Mucosa of rectum (tissue), 2 donors: Measurements from ENCODE around the gene SLC25A26.
"Not testable (repeated sequence)": the region's sequence is repeated elsewhere in the genome, so short reads cannot be mapped to it uniquely, and the experiment has no call there.

Source experiments
- H3K27ac ChIP-seq, 2 donors: one replicate each; pipeline ENCODE4 v1.7.0; 2013; ENCODE audit warnings: inconsistent platforms in 2 of 2, low read depth in 2 of 2, low read length in 2 of 2
- H3K27me3 ChIP-seq, 2 donors: one replicate each; pipeline ENCODE4 v1.7.0; 2013; ENCODE audit warnings: low read length in 2 of 2; ENCODE audit not compliant: control insufficient read depth in 2 of 2, insufficient read depth in 2 of 2
- H3K36me3 ChIP-seq, 2 donors: one replicate each; pipeline ENCODE4 v1.7.0; 2013; ENCODE audit warnings: low read length in 2 of 2; ENCODE audit not compliant: control insufficient read depth in 2 of 2, insufficient read depth in 2 of 2
- H3K4me1 ChIP-seq, 2 donors: one replicate each; pipeline ENCODE4 v1.7.0; 2013; ENCODE audit warnings: low read length in 2 of 2, mild to moderate bottlenecking in 1 of 2; ENCODE audit not compliant: control insufficient read depth in 2 of 2, insufficient read depth in 2 of 2
- H3K4me3 ChIP-seq, 2 donors: one replicate each; pipeline ENCODE4 v1.7.0; 2013; ENCODE audit warnings: low read length in 2 of 2
- H3K9ac ChIP-seq, 2 donors: one replicate each; pipeline ENCODE4 v1.7.0; 2013; ENCODE audit warnings: low read length in 2 of 2, low read depth in 1 of 2, mild to moderate bottlenecking in 1 of 2
- H3K9me3 ChIP-seq, 2 donors: one replicate each; pipeline ENCODE4 v1.7.0; 2013; ENCODE audit warnings: low read length in 2 of 2; ENCODE audit not compliant: control insufficient read depth in 2 of 2
- donor health status: healthy.
- donor health status: Normal muscosa, but diverticular disease.

Gene SLC25A26

DNA sequence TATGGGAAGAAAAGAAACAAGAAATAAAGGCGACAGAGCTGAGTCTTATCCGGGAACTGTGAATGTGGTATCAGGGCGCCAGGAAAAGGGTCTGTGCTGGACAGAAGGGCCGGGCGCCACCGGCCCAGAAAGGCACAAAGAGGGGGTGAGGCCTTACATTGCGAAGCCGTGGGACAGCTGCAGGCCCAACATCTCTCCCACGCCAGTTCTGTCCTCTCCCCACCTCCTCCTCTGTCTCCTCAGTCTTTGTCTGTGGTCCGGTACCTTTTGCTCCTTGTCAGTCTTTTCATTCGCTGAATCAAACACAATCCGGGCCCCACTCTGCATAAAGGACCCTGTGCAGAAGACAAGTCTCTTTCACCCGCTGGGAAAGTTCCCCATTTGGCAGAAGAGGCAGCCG is 198.2 kb downstream of the SLC25A26 start:
- H3K9ac ChIP-seq: no peak overlapping the region
- H3K27ac ChIP-seq: no peak overlapping the region
- no peak overlapping the region for H3K4me3 ChIP-seq

DNA sequence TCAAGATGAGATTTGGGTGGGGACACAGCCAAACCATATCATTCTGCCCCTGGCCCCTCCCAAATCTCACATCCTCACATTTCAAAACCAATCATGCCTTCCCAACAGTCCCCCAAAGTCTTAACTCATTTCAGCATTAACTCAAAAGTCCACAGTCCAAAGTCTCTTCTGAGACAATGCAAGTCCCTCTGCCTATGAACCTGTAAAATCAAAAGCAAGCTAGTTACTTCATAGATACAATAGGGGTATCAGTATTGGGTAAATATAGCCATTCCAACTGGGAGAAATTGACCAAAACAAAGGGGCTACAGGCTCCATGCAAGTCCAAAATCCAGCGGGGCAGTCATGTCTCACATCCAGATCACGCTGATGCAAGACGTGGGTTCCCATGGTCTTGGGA is 200.3 kb downstream of the SLC25A26 start:
- H3K36me3 ChIP-seq, H3K27ac ChIP-seq, H3K4me3 ChIP-seq, H3K9ac ChIP-seq, H3K27me3 ChIP-seq, H3K4me1 ChIP-seq, H3K9me3 ChIP-seq: not testable (repeated sequence)

More for the DNA sequence above, 198.2 kb downstream of the SLC25A26 start:
- Histone ChIP-seq H3K36me3 (peaks cover 0 to 13% of the 10 kb centered on the region in 2 donors), H3K4me1 (peaks cover 3 to 4% of the 10 kb centered on the region in 2 donors), H3K9me3 (no peaks in the 10 kb centered on the region), H3K27me3 (no peaks in the 10 kb centered on the region)

DNA sequence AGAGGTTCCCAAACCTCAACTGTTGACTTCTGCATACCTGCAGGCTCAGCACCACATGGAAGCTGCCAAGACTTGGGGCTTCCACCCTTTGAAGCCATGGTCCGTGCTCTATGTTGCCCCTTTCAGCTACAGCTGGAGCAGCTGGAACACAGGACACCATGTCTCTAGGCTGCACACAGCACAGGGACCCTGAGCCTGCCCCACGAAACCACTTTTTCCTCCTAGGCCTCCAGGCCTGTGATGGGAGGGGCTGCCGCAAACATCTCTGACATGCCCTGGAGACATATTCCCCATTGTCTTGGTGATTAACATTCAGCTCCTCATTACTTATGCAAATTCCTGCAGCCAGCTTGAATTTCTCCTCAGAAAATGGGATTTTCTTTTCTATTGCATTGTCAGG is 201.1 kb downstream of the SLC25A26 start:
- not testable (repeated sequence) for H3K36me3 ChIP-seq, H3K9ac ChIP-seq, H3K27ac ChIP-seq, H3K4me1 ChIP-seq, H3K27me3 ChIP-seq, H3K9me3 ChIP-seq, H3K4me3 ChIP-seq

DNA sequence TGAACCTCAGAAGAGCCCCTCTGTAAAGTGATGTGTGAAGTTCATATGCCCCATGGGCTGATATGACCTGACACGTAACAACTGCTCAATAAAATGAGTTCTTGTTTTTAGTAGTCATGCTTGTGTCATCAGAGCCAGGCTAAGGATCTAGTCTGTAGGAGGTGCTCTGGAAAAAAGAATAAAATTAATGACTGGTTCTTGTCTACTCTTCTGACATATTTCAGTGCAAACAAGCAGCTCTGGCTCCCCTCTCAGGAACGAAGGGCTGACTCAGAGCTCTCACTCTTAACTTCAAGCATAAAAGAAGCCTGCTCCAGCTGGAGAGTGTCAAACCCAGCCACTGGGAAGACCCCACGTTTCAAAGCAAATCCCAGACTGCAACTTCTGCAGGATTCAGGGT is 203.0 kb downstream of the SLC25A26 start:
- H3K4me3 ChIP-seq: no peak overlapping the region
- H3K36me3 ChIP-seq: peaks cover 3 to 7% of the 10 kb centered on the region in 2 donors
- H3K9ac ChIP-seq: no peak overlapping the region
- H3K27me3 ChIP-seq: no peaks in the 10 kb centered on the region
- H3K9me3 ChIP-seq: no peaks in the 10 kb centered on the region
- H3K4me1 ChIP-seq: peaks cover 0 to 2% of the 10 kb centered on the region in 2 donors
- H3K27ac ChIP-seq: no peak overlapping the region

DNA sequence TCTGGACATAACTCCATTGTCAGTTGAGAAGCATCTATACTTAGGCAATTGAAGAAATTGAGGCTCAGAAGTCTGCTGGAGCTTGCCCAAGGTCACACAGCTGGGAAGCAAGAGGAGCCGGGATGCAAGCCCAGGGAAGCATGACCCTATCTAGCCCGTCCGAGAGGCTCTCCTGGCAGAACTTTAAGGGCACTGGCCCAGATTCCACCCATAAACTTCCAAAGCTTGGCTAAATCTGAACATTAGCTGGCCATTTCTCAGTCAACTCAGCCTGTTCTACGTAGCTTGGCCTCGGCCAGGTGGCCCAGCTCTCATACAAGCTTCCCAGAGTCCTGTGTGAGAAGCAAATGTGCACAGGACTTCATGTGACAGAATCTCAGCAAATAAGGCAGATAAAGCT is 204.2 kb downstream of the SLC25A26 start:
- Histone ChIP-seq H3K36me3 (peaks cover 3 to 4% of the 10 kb centered on the region in 2 donors), H3K27me3 (no peaks in the 10 kb centered on the region), H3K9me3 (no peaks in the 10 kb centered on the region), H3K27ac (no peak overlapping the region), H3K9ac (no peak overlapping the region), H3K4me1 (peaks cover 0 to 2% of the 10 kb centered on the region in 2 donors), H3K4me3 (no peak overlapping the region)

DNA sequence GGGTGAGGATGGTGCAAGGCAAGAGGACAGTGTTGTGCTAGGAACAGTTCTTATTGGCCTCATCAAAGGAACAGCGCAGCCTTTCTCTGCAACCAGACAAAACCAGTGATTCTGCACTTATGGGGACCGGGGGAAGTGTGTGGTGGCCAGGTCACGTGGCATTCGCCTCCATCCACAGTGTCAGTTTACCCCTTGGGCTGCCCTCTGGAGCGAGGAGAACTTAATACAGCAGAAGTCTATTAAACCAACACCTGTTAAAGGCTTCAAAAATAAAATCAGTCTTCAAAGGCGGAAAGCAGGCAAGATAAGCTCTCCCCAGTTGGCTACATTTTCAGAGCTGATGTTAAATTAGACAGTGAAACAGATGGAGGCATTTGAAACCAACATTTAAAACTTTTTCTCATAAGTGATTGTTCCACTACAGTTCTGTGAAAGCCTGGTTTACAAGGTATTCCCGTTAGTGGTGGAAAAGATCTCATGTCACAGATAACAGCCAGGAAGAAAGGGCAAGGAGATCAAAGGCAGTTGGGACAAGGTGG is 204.8 kb downstream of the SLC25A26 start:
- Histone ChIP-seq H3K36me3 (peaks cover 0 to 3% of the 10 kb centered on the region in 2 donors), H3K9me3 (no peaks in the 10 kb centered on the region), H3K27ac (no peak overlapping the region), H3K27me3 (no peaks in the 10 kb centered on the region), H3K9ac (no peak overlapping the region), H3K4me3 (no peak overlapping the region), H3K4me1 (peaks cover 0 to 2% of the 10 kb centered on the region in 2 donors)

DNA sequence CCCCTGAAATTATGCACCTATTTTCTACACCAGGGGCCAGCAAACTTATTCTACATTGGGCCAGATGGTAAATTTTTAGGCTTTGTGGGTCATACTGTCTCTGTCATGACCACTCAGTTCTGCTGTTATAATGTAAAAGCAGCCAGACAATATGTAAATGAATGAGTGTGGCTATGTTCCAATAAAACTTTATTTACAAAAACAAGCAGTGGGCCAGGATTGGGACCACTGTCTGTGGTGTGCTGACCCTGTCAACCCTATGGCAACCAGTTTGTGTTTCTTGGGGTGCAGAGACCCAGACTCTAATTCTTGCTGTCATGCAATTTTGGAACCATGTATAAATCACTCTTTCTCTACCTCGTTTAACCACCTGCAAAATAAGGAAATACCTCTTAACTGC is 205.3 kb downstream of the SLC25A26 start:
- Histone ChIP-seq H3K27ac (no peak overlapping the region), H3K4me3 (no peak overlapping the region), H3K9me3 (no peaks in the 10 kb centered on the region), H3K9ac (no peak overlapping the region), H3K4me1 (peaks cover 0 to 2% of the 10 kb centered on the region in 2 donors), H3K27me3 (no peaks in the 10 kb centered on the region), H3K36me3 (peaks cover 0 to 3% of the 10 kb centered on the region in 2 donors)

DNA sequence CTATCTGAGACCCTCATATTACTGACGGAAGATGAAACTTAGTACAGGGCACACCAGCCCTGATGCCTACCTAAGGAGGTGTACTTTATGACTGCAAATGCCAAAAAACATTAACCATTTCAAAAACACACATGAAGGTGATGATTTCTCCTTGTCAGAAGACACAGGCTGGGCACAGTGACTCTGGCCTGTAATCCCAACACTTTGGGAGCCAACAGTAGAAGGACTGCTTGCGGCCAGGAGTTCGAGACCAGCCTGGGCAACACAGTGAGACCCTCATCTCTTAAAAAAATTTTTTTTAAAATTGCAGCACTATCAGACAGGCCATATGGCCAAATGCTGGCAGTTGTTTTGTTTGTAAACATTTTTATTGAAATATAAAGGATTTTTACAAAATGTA is 206.6 kb downstream of the SLC25A26 start:
- Histone ChIP-seq H3K9ac (no peak overlapping the region), H3K36me3 (peaks cover 0 to 3% of the 10 kb centered on the region in 2 donors), H3K27ac (no peak overlapping the region), H3K27me3 (no peaks in the 10 kb centered on the region), H3K9me3 (no peaks in the 10 kb centered on the region), H3K4me3 (no peak overlapping the region), H3K4me1 (peaks cover 0 to 2% of the 10 kb centered on the region in 2 donors)

DNA sequence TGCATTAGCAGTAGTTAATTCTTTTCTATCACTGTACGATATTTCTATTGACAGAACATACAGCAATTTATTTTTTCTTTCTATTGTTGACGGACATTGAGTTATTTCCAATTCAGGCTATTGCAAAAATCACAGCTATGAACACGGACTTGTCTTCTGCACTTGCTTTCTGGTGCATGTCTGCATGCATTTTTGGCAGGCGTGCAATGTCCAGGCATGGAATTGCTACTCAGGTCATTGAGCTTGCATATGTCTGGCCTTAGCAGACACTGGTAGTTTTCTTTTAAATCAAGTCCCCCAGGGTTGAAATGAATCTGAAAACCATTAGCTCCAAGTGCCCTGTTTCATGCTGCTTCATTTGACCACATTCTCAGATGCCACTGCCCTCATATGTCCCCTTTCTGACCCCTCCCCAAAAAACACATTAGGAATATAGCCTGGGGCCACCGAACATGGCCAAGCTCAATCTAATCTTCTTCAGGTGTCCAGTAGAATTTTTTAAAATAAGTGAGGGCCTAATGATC is 207.2 kb downstream of the SLC25A26 start:
- no peak overlapping the region for H3K9ac ChIP-seq
- H3K27me3 ChIP-seq: no peaks in the 10 kb centered on the region
- no peak overlapping the region for H3K4me3 ChIP-seq
- H3K36me3 ChIP-seq: peaks cover 0 to 3% of the 10 kb centered on the region in 2 donors
- peaks cover 0 to 2% of the 10 kb centered on the region in 2 donors for H3K4me1 ChIP-seq
- no peak overlapping the region for H3K27ac ChIP-seq
- no peaks in the 10 kb centered on the region for H3K9me3 ChIP-seq
